ENCODE data around the gene STK33.

Gene STK33

GRCh38 chr11:8601376-8602133 lies 7.5 kb upstream of the STK33 start:
- DNase-seq = no peak

GRCh38 chr11:8598506-8598905 lies 4.5 kb upstream of the STK33 start:
- no peak for DNase-seq

GRCh38 chr11:8597182-8597581 lies 3.2 kb upstream of the STK33 start:
- peak; percentile 68 for DNase-seq

GRCh38 chr11:8596504-8597046 lies 2.5 kb upstream of the STK33 start:
- no peak for DNase-seq

- DNase-seq = no peak
Observed at GRCh38 chr11:8593455-8593854, 573 bp downstream of the STK33 start.

- no peak for DNase-seq
Observed at GRCh38 chr11:8587915-8588314, 6.1 kb downstream of the STK33 start.

GRCh38 chr11:8586805-8587204 lies 7.2 kb downstream of the STK33 start:
- DNase-seq = no peak

GRCh38 chr11:8586184-8586583 lies 7.8 kb downstream of the STK33 start:
- DNase-seq = no peak

- no peak for DNase-seq
Observed at GRCh38 chr11:8584511-8584910, 9.5 kb downstream of the STK33 start.

- DNase-seq = peak; percentile 64
Observed at GRCh38 chr11:8584082-8584481, 9.9 kb downstream of the STK33 start.

GRCh38 chr11:8581300-8581699 lies 12.7 kb downstream of the STK33 start:
- DNase-seq = no peak

GRCh38 chr11:8577791-8578581 lies 16.0 kb downstream of the STK33 start:
- DNase-seq = peak; percentile 17

- DNase-seq = no peak
Observed at GRCh38 chr11:8574798-8575197, 19.2 kb downstream of the STK33 start.

- no peak for DNase-seq
Observed at GRCh38 chr11:8573777-8574176, 20.3 kb downstream of the STK33 start.

- peak; percentile 67 for DNase-seq
Observed at GRCh38 chr11:8567602-8568198, 26.3 kb downstream of the STK33 start.

GRCh38 chr11:8566613-8567210 lies 27.3 kb downstream of the STK33 start:
- DNase-seq = peak; percentile 51

GRCh38 chr11:8564526-8564925 lies 29.5 kb downstream of the STK33 start:
- no peak for DNase-seq

- no peak for DNase-seq
Observed at GRCh38 chr11:8561461-8561860, 32.6 kb downstream of the STK33 start.

- DNase-seq = no peak
Observed at GRCh38 chr11:8558436-8558835, 35.6 kb downstream of the STK33 start.

- no peak for DNase-seq
Observed at GRCh38 chr11:8545698-8546366, 48.2 kb downstream of the STK33 start.

GRCh38 chr11:8544807-8545206 lies 49.2 kb downstream of the STK33 start:
- no peak for DNase-seq

- DNase-seq = no peak
Observed at GRCh38 chr11:8543278-8543677, 50.8 kb downstream of the STK33 start.

GRCh38 chr11:8541448-8541847 lies 52.6 kb downstream of the STK33 start:
- no peak for DNase-seq

Data from fibroblast of skin of right biceps (primary cell).